ENCODE results near the gene SLC25A39. TPM values are rescaled to one million over a fixed set of nuclear protein-coding genes. Genes with fewer than 3 reads are reported as not detected.

The SLC25A39 gene
- polyA plus RNA-seq, 4 donors = 94.9 to 124 (median 97.8) TPM

GRCh38 chr17:44314869-44315661 is 9.6 kb downstream of the SLC25A39 start:
- DNase-seq (ENCODE audit: low read depth in 4 of 4, low spot score in 3 of 4) = no peak

GRCh38 chr17:44314524-44314868 is 10.1 kb downstream of the SLC25A39 start:
- no peak for DNase-seq (ENCODE audit: low read depth in 4 of 4, low spot score in 3 of 4)

DNA sequence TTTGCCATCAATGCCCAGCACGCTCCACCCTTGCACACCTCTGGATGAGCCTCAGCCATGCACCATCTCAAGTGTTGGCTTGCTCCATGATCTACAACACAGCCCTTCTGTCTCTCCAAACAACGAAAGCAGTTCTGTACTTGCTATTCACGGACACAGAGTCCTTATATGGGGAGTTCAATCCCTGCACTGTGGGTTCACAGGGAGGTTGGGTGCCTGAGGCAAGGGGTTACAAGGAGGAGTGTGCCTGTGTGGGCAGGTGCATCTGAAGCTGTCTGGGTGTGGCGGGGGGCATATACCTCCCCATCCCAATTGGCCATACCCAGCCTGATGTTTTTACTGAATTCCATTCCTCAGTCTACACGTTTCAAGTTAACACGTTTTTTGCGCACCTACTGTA is 10.6 kb downstream of the SLC25A39 start:
- no peak for DNase-seq (ENCODE audit: low read depth in 4 of 4, low spot score in 3 of 4)

DNA sequence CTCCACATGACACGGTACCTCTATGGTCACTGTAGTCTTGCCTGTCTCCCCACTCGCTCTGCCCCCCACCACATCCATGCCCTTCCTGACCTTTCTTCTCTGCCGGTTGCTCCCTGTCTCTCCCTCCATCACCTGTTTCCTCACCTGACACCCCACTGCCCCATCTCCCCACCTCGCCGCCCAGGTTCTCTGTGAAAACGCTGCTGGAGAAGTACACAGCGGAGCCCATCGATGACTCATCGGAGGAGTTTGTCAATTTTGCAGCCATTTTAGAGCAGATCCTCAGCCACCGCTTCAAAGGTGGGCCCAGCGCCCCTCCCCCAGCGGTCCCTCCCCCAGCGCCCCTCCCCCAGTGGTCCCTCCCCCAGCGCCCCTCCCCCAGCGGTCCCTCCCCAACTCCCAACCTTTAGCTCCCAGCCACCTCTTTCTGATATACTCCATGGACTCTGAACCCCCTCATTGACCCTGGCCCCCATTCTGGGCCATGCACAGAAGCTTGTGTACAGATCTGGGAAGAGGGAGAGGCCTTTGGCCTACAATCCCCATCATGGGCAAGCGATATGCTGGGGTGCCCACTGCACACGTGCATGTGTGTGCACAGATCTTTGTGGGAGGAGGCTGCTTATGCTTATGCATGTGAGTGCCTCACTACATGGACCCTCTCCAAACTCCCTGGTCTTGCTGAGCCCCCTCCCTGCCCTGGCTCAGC is 12.1 kb downstream of the SLC25A39 start:
- DNase-seq (ENCODE audit: low read depth in 4 of 4, low spot score in 3 of 4) = no peak

- DNase-seq (ENCODE audit: low read depth in 4 of 4, low spot score in 3 of 4) = no peak
Observed at GRCh38 chr17:44311562-44312181, 13.0 kb downstream of the SLC25A39 start.

- DNase-seq (ENCODE audit: low read depth in 4 of 4, low spot score in 3 of 4) = no peak
Observed at GRCh38 chr17:44310609-44311376, 13.8 kb downstream of the SLC25A39 start.

DNA sequence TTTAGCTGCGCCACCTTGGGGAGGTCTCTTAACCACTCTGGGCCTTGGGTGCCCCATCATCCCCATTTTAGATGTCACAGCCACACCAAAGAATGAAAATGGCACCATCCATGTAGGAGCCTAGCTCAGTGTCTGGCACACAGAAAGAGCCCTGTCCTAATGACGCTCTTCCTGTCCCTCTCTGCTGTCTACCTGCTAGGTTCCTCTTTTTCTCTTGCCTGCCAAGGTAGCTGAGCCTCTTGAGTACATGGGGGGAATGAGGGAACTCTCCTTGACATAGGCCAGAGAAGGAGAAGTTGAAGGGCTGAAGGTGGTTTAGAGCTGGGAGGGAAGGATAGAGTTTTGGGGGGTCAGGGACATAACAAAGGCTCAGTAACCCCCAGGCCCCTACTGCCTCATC is 14.4 kb downstream of the SLC25A39 start:
- no peak for DNase-seq (ENCODE audit: low read depth in 4 of 4, low spot score in 3 of 4)

GRCh38 chr17:44309472-44309871 is 15.2 kb downstream of the SLC25A39 start:
- no peak for DNase-seq (ENCODE audit: low read depth in 4 of 4, low spot score in 3 of 4)

- DNase-seq (ENCODE audit: low read depth in 4 of 4, low spot score in 3 of 4) = no peak
Observed at GRCh38 chr17:44308865-44309264, 15.8 kb downstream of the SLC25A39 start.

- DNase-seq (ENCODE audit: low read depth in 4 of 4, low spot score in 3 of 4) = peak; percentile 80 to 88 (median 82)
Observed at GRCh38 chr17:44308320-44308818, 16.3 kb downstream of the SLC25A39 start, which contains the start of gene RUNDC3A. Gene RUNDC3A, plus strand, starts transcription at chr17:44308601. Its CDS starts 232 bp downstream, at chr17:44308833.

DNA sequence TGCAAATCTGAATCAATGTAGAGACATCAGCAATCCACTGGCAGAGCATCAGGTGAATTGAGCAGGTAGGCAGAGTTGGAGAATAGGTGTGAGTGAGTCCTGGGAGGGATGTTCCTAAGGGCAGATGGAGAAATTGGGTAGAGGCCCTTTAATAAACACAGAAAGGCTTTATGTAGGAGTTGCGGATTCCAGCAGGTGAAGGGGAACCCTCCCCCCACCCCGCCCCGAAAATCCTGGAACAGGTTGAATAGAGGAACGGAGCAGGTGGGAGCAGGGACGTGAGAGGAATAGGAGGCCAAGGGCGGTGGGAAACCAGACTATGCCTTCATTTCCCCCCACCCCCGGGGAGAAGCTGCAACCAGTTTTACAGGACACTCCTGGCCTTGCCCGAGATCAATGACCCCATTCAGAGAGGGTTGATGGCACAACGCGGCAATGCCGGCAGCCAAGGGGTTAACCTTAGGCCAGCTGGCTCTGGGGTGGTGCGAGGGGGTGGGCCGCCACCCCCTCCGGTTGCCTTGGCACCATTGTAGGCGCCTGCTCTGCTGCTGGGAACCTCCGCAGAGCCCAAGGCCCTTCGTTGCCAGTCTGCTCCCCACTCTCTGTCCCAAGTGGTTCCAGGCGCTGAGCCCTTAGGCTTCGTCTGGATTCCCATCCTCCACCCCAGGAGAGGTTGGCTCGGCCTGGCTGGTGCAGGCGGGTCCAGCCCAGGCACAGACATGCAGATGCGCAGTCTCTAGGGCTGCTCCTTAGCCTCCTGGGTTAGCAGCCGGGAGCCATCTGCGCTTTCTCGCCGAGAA is 17.0 kb downstream of the SLC25A39 start:
- DNase-seq (ENCODE audit: low read depth in 4 of 4, low spot score in 3 of 4) = no peak

- DNase-seq (ENCODE audit: low read depth in 4 of 4, low spot score in 3 of 4) = no peak
Observed at GRCh38 chr17:44304651-44305050, 20.0 kb downstream of the SLC25A39 start.

- no peak for DNase-seq (ENCODE audit: low read depth in 4 of 4, low spot score in 3 of 4)
Observed at GRCh38 chr17:44297975-44298374, 26.6 kb downstream of the SLC25A39 start.

GRCh38 chr17:44293509-44294226 is 31.0 kb downstream of the SLC25A39 start:
- no peak for DNase-seq (ENCODE audit: low read depth in 4 of 4, low spot score in 3 of 4)

DNA sequence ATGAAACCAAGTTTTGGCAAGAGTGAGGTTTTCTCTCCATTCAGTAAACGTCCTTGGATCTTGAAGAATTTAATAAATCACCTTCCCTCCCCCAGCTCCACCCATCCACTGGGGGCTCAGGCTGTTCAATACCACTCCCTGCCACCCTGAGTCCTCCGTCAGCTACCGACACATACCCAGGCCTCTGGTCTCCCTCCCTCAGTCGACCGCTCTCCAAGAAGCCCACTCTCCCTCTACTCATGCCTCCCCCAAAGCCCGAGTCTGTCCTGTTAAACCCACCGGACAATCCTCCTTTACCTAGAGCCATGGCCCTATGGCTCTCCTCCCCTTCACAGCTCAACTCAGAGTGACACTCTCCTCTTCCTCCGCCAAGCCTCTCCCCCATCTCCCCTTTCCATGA is 37.0 kb downstream of the SLC25A39 start:
- no peak for DNase-seq (ENCODE audit: low read depth in 4 of 4, low spot score in 3 of 4)

- DNase-seq (ENCODE audit: low read depth in 4 of 4, low spot score in 3 of 4) = no peak
Observed at GRCh38 chr17:44284024-44284400, 40.6 kb downstream of the SLC25A39 start.

GRCh38 chr17:44283344-44284023 is 41.1 kb downstream of the SLC25A39 start:
- no peak for DNase-seq (ENCODE audit: low read depth in 4 of 4, low spot score in 3 of 4)

DNA sequence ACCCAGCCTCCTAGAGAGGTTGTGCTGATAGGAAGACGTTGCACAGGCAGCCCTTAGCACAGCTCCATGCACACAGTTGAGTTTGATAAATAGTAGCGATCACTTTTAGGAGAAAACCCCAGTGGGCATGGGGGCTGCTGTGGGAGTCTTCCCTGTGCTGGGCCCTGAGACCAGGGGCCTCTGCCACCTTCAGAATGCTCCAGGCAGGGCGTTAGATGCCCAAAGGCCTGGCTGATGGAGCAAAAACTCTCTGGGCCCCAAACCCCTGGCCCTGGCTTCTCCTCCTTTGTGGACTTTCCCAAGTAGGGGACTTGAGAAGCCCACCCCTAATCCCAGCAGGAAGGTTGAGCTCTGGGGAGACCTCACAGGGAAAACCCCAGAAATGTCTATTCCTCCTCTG is 42.4 kb downstream of the SLC25A39 start:
- no peak for DNase-seq (ENCODE audit: low read depth in 4 of 4, low spot score in 3 of 4)

GRCh38 chr17:44281570-44281969 is 43.1 kb downstream of the SLC25A39 start:
- DNase-seq (ENCODE audit: low read depth in 4 of 4, low spot score in 3 of 4) = no peak

All from right renal pelvis (tissue), 4 donors.